Right atrium auricular region (tissue), 2 donors: ENCODE results near the gene STPG3. TPM values are rescaled to one million over a fixed set of nuclear protein-coding genes. Genes with fewer than 3 reads are reported as not detected.

Experiments used
- DNase-seq: peaks from one replicate; pipeline ENCODE4 v3.0.0-alpha.2; 2019; ENCODE audit warnings: low spot score
- H3K27ac ChIP-seq, 2 donors: fragments of 200-600 bp; sonication (generic); 1 replicate in 1 of 2; 2 replicates in 1 of 2; pipeline ENCODE4 v1.5.1; 2016 to 2019
- H3K27me3 ChIP-seq, 2 donors: fragments of 200-600 bp; sonication (generic); one replicate each; pipeline versions ENCODE4 v1.5.1 to v1.6.0; 2017 to 2019
- H3K36me3 ChIP-seq: fragments of 200-600 bp; sonication (generic); one replicate; pipeline ENCODE4 v1.5.1; 2016
- H3K4me1 ChIP-seq, 2 donors: fragments of 200-600 bp; sonication (generic); one replicate each; pipeline versions ENCODE4 v1.5.1 to v1.6.0; 2017 to 2019
- H3K4me3 ChIP-seq, 2 donors: fragments of 200-600 bp; sonication (generic); 1 replicate in 1 of 2; 2 replicates in 1 of 2; pipeline ENCODE4 v1.5.1; 2017 to 2019; ENCODE audit warnings: mild to moderate bottlenecking in 1 of 2, moderate library complexity in 1 of 2
- H3K9me3 ChIP-seq, 2 donors: fragments of 200-600 bp; sonication (generic); one replicate each; pipeline ENCODE4 v1.5.1; 2019
- CTCF ChIP-seq, 2 donors: fragments of 200-600 bp; sonication (generic); IDR thresholded peaks; one replicate each; pipeline ENCODE4 v1.5.1; 2019; ENCODE audit warnings: antibody characterized with exemption in 2 of 2
- total RNA-seq, 2 donors: library from RNA; depleted of rRNA; stranded (reverse); fragments of >200 nt; gene quantifications; one replicate each; pipeline ENCODE4 v1.1.0, GENCODE V29; 2016

STPG3 gene
- total RNA-seq, 2 donors from 2014 or later: not detected

- DNase-seq: no peak
- H3K27me3 ChIP-seq: peaks cover 3 to 9% of the 10 kb centered on the region in 2 donors
- no peak overlapping the region for H3K4me3 ChIP-seq
- no peaks in the 10 kb centered on the region for H3K36me3 ChIP-seq
- H3K27ac ChIP-seq: no peak overlapping the region
- no peak for TF ChIP-seq CTCF (IDR thresholded peaks at IDR 0.05)
- H3K9me3 ChIP-seq: no peaks in the 10 kb centered on the region
- peaks cover 0 to 20% of the 10 kb centered on the region in 2 donors for H3K4me1 ChIP-seq
These were observed 23.1 kb upstream of the STPG3 start for GRCh38 chr9:137227853-137228505.

- H3K9me3 ChIP-seq: no peaks in the 10 kb centered on the region
- no peaks in the 10 kb centered on the region for H3K36me3 ChIP-seq
- no peak overlapping the region for H3K4me3 ChIP-seq
- peaks cover 3 to 9% of the 10 kb centered on the region in 2 donors for H3K27me3 ChIP-seq
- DNase-seq: no peak
- H3K27ac ChIP-seq: no peak overlapping the region
- H3K4me1 ChIP-seq: peaks cover 0 to 17% of the 10 kb centered on the region in 2 donors
- TF ChIP-seq CTCF (IDR thresholded peaks at IDR 0.05): no peak
These were observed 22.5 kb upstream of the STPG3 start for GRCh38 chr9:137228506-137228967.

GRCh38 chr9:137228968-137229896 is 21.9 kb upstream of the STPG3 start:
- no peak for TF ChIP-seq CTCF (IDR thresholded peaks at IDR 0.05)
- no peak overlapping the region for H3K4me3 ChIP-seq
- no peak overlapping the region for H3K27ac ChIP-seq
- DNase-seq: no peak
- H3K4me1 ChIP-seq: peaks cover 0 to 12% of the 10 kb centered on the region in 2 donors
- H3K9me3 ChIP-seq: no peaks in the 10 kb centered on the region
- H3K36me3 ChIP-seq: no peaks in the 10 kb centered on the region
- H3K27me3 ChIP-seq: peaks cover 3 to 9% of the 10 kb centered on the region in 2 donors

DNA sequence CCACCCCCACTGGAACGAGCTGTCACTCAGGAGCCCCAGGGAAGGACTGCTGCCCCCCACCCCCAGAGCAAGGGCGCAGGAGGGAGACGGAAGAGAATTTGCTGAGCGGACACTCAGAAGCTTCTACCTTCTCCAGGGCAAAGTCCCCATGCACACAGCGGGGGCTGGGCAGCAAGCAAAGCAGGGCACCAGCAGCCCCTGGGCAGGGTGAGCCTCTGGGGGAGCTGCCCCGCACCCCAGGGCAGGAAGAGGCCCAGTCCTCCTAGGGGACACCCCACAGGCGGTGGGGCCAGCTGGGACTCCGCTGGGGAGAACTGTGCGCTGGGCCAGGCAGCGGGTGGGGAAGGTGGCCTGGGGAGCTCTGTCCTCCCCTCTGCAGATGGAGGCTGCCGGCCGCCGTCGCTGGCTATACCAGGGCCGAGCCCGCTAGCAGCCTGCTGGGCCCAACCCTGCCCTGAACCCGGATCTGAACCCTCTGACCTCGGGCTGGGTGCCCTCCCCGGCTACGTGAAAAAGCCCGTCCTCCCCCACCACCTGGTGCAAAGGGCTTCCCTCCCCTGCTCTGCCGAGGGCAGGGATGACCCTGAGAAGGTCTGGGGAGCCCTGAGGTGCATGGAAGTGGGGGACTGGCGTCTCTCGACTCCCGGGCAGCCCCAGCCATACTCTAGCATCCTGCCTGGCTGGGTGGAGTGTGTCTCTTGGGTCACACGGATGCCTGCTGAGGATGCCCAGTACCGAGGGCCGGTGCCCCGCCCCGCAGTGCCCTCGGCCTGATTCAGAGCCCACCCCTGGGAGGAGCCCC is 21.0 kb upstream of the STPG3 start:
- no peak for DNase-seq
- peaks cover 3 to 9% of the 10 kb centered on the region in 2 donors for H3K27me3 ChIP-seq
- H3K27ac ChIP-seq: no peak overlapping the region
- H3K4me3 ChIP-seq: no peak overlapping the region
- H3K4me1 ChIP-seq: peaks cover 0 to 11% of the 10 kb centered on the region in 2 donors
- no peaks in the 10 kb centered on the region for H3K9me3 ChIP-seq
- H3K36me3 ChIP-seq: no peaks in the 10 kb centered on the region
- TF ChIP-seq CTCF (IDR thresholded peaks at IDR 0.05): no peak

GRCh38 chr9:137230705-137231371 is 20.2 kb upstream of the STPG3 start, which contains the start of gene SLC34A3:
SLC34A3 (plus strand) TSS chr9:137230901; CDS start chr9:137231703, 802 bp downstream.
- Histone ChIP-seq H3K27ac (no peak within 1 kb of the TSS), H3K27me3 (peaks cover 3 to 9% of the 10 kb centered on the region in 2 donors), H3K36me3 (no peaks in the 10 kb centered on the region), H3K4me1 (peaks cover 0 to 15% of the 10 kb centered on the region in 2 donors), H3K4me3 (no peak within 1 kb of the TSS), H3K9me3 (no peaks in the 10 kb centered on the region)
- TF ChIP-seq CTCF (IDR thresholded peaks at IDR 0.05): no peak
- no peak for DNase-seq
